GM23338 (cell line): Measurements from ENCODE around the gene WASHC1. TPM values are rescaled to one million over a fixed set of nuclear protein-coding genes. Genes with fewer than 3 reads are reported as not detected.
"Not testable (repeated sequence)": the region's sequence is repeated elsewhere in the genome, so short reads cannot be mapped to it uniquely, and the experiment has no call there.

ENCODE experiments used
- ATAC-seq: fragments of 200-7000 bp; cut with Tn5 transposase; 3 replicates; pipeline ENCODE4 v1.9.1; 2020
- DNase-seq: peaks from one replicate; pipeline ENCODE4 v3.0.0-alpha.2; 2015; ENCODE audit warnings: low spot score
- H2AFZ ChIP-seq: fragments of 200-600 bp; sonication (generic); 2 replicates; pipeline ENCODE4 v1.8.0; 2016; ENCODE audit warnings: antibody characterized with exemption, mild to moderate bottlenecking, moderate library complexity
- H3F3A ChIP-seq: fragments of 200-600 bp; sonication (generic); replicated peaks from 2 replicates; pipeline ENCODE4 v1.8.0; 2017; ENCODE audit warnings: antibody characterized with exemption, mixed run types, low read depth
- H3K27ac ChIP-seq: fragments of 200-600 bp; sonication (generic); 2 replicates; pipeline ENCODE4 v1.6.1; 2016; ENCODE audit warnings: low read depth
- H3K27me3 ChIP-seq: fragments of 200-600 bp; sonication (generic); 2 replicates; pipeline ENCODE4 v1.8.0; 2016; ENCODE audit warnings: mild to moderate bottlenecking, mixed run types, moderate library complexity; ENCODE audit not compliant: insufficient read depth
- H3K36me3 ChIP-seq: fragments of 200-600 bp; sonication (generic); 2 replicates; pipeline ENCODE4 v1.8.0; 2016; ENCODE audit warnings: mild to moderate bottlenecking; ENCODE audit not compliant: insufficient read depth
- H3K4me1 ChIP-seq: fragments of 200-600 bp; sonication (generic); 2 replicates; pipeline ENCODE4 v1.8.0; 2016; ENCODE audit warnings: mild to moderate bottlenecking, moderate library complexity; ENCODE audit not compliant: insufficient read depth
- H3K4me2 ChIP-seq: fragments of 200-600 bp; sonication (generic); 2 replicates; pipeline ENCODE4 v1.7.1; 2017; ENCODE audit warnings: mixed run types
- H3K4me3 ChIP-seq: fragments of 200-600 bp; sonication (generic); 2 replicates; pipeline ENCODE4 v1.6.1; 2016; ENCODE audit warnings: mixed run types
- H3K79me2 ChIP-seq: fragments of 200-600 bp; sonication (generic); replicated peaks from 2 replicates; pipeline ENCODE4 v1.8.0; 2017; ENCODE audit warnings: mild to moderate bottlenecking; ENCODE audit not compliant: insufficient read depth
- H3K9me2 ChIP-seq: fragments of 200-600 bp; sonication (generic); 2 replicates; pipeline ENCODE4 v1.8.0; 2017; ENCODE audit not compliant: insufficient read depth
- H4K20me1 ChIP-seq: fragments of 200-600 bp; sonication (generic); replicated peaks from 2 replicates; pipeline ENCODE4 v1.8.0; 2017; ENCODE audit warnings: mild to moderate bottlenecking; ENCODE audit not compliant: insufficient read depth
- H3K27ac Mint-ChIP-seq: 2 replicates; pipeline ENCODE4 v1.8.0; 2020; ENCODE audit warnings: inconsistent platforms, mild to moderate bottlenecking, moderate library complexity, mixed read lengths
- H3K27me3 Mint-ChIP-seq: 3 replicates; pipeline ENCODE4 v1.8.0; 2022; ENCODE audit warnings: low read depth, mild to moderate bottlenecking, moderate library complexity, mixed read lengths, inconsistent platforms; ENCODE audit not compliant: insufficient read depth, poor library complexity
- H3K36me3 Mint-ChIP-seq: 3 replicates; pipeline ENCODE4 v1.8.0; 2021; ENCODE audit warnings: low read depth, mild to moderate bottlenecking, inconsistent platforms, moderate library complexity, mixed read lengths
- H3K4me1 Mint-ChIP-seq: 3 replicates; pipeline ENCODE4 v1.8.0; 2020; ENCODE audit warnings: mild to moderate bottlenecking, inconsistent platforms, mixed read lengths
- H3K4me3 Mint-ChIP-seq: 3 replicates; pipeline ENCODE4 v1.8.0; 2021; ENCODE audit warnings: moderate library complexity, mild to moderate bottlenecking, inconsistent platforms, mixed read lengths
- H3K9me3 Mint-ChIP-seq: 3 replicates; pipeline ENCODE4 v1.8.0; 2020; ENCODE audit warnings: moderate library complexity, mild to moderate bottlenecking, inconsistent platforms, mixed read lengths
- CTCF ChIP-seq, 2 experiments: fragments of 200-600 bp in 1 of 2; sonication (generic) in 1 of 2; conservative IDR thresholded peaks; 2 replicates each; pipeline versions ENCODE4 v1.5.1 to v1.6.1; 2016 to 2017; ENCODE audit warnings: antibody characterized with exemption in 2 of 2, low read depth in 2 of 2, mild to moderate bottlenecking in 2 of 2, moderate library complexity in 1 of 2
- EZH2 ChIP-seq: fragments of 200-600 bp; sonication (generic); IDR thresholded peaks from one replicate; pipeline ENCODE4 v1.8.0; 2017; ENCODE audit warnings: antibody characterized with exemption, mild to moderate bottlenecking, low read depth; ENCODE audit not compliant: unreplicated experiment
- EZH2phosphoT487 ChIP-seq: fragments of 200-600 bp; sonication (generic); IDR thresholded peaks from one replicate; pipeline ENCODE4 v1.8.1; 2018; ENCODE audit warnings: antibody characterized with exemption; ENCODE audit not compliant: unreplicated experiment
- polyA plus RNA-seq: library from polyadenylated mRNA; unstranded; fragments of >200 nt; fragmentation: Nextera tagmentation; extraction: Ambion mirVana; gene quantifications from 2 replicates; pipeline ENCODE4 v1.2.1, GENCODE V29; 2016
- total RNA-seq: library from RNA; depleted of rRNA; stranded (reverse); fragments of >200 nt; shearing (Covaris generic); gene quantifications from 2 replicates; pipeline ENCODE4 v1.2.3, GENCODE V29; 2014

Gene WASHC1
- total and polyA plus RNA-seq, 2 experiments from 2014 or later = 4.6 to 10.0 TPM

- DNase-seq (peak; percentile 46), ATAC-seq (peak; percentile 80)
- H3K79me2 ChIP-seq, H3K36me3 ChIP-seq, H3K4me1 ChIP-seq, H3K27ac Mint-ChIP-seq, H3K27ac ChIP-seq, H2AFZ ChIP-seq, H3K4me1 Mint-ChIP-seq, H3K9me3 Mint-ChIP-seq, H3F3A ChIP-seq, H4K20me1 ChIP-seq, H3K9me2 ChIP-seq, H3K36me3 Mint-ChIP-seq: not testable (repeated sequence)
- H3K27me3 Mint-ChIP-seq = peaks cover 26% of the 10 kb centered on the region
- H3K4me2 ChIP-seq = peak overlapping the region; percentile 81
- peaks cover 67% of the 10 kb centered on the region for H3K27me3 ChIP-seq
- TF ChIP-seq EZH2phosphoT487 = peak; percentile 63
- peak; percentile 86 for TF ChIP-seq EZH2
- 0 out of 4 replicates have a peak, but pooled peaks of 1 of the 2 experiments have one; percentile 11 for TF ChIP-seq CTCF (conservative IDR thresholded peaks at IDR 0.05; ENCODE audit: low read depth in 2 of 2)
- H3K4me3 ChIP-seq = peak overlapping the region; percentile 60
- peak overlapping the region; percentile 66 for H3K4me3 Mint-ChIP-seq
Measured at GRCh38 chr9:73076-73899, 44.0 kb upstream of the WASHC1 start.

GRCh38 chr9:63031-63629, 33.9 kb upstream of the WASHC1 start:
- H3K4me1 ChIP-seq, H3K4me3 ChIP-seq, H2AFZ ChIP-seq, H3K27me3 ChIP-seq, H3K79me2 ChIP-seq, H3K27ac Mint-ChIP-seq, H4K20me1 ChIP-seq, H3K27me3 Mint-ChIP-seq, H3F3A ChIP-seq, H3K36me3 Mint-ChIP-seq, H3K9me2 ChIP-seq, H3K27ac ChIP-seq, H3K9me3 Mint-ChIP-seq, H3K4me3 Mint-ChIP-seq, H3K36me3 ChIP-seq, H3K4me1 Mint-ChIP-seq: not testable (repeated sequence)
- peak; percentile 2 for DNase-seq
- H3K4me2 ChIP-seq = 0 out of 2 replicates have a peak overlapping the region, but pooled peaks have one; percentile 45
- peak; percentile 74 for ATAC-seq

- H3K4me1 Mint-ChIP-seq, H3K9me3 Mint-ChIP-seq, H3K36me3 ChIP-seq, H3K27me3 Mint-ChIP-seq, DNase-seq, H3K9me2 ChIP-seq, H3K4me3 ChIP-seq, H3K4me1 ChIP-seq, ATAC-seq, H3K4me3 Mint-ChIP-seq, H3K27ac Mint-ChIP-seq, H3K79me2 ChIP-seq, H3F3A ChIP-seq, H2AFZ ChIP-seq, H3K27ac ChIP-seq, H3K4me2 ChIP-seq, H4K20me1 ChIP-seq, H3K36me3 Mint-ChIP-seq, H3K27me3 ChIP-seq: not testable (repeated sequence)
Measured at GRCh38 chr9:52678-53077, 23.4 kb upstream of the WASHC1 start.

GRCh38 chr9:48190-48842, 19.1 kb upstream of the WASHC1 start:
- not testable (repeated sequence) for H3K9me3 Mint-ChIP-seq, H3K4me1 Mint-ChIP-seq, H3K4me1 ChIP-seq, H3K4me2 ChIP-seq, H3K27ac ChIP-seq, DNase-seq, H3K27me3 Mint-ChIP-seq, H2AFZ ChIP-seq, H3K9me2 ChIP-seq, H3K4me3 Mint-ChIP-seq, ATAC-seq, H3K36me3 ChIP-seq, H3K36me3 Mint-ChIP-seq, H3K27ac Mint-ChIP-seq, H4K20me1 ChIP-seq, H3F3A ChIP-seq, H3K27me3 ChIP-seq, H3K4me3 ChIP-seq, H3K79me2 ChIP-seq

GRCh38 chr9:46639-47271, 17.5 kb upstream of the WASHC1 start:
- H3F3A ChIP-seq, H3K4me1 Mint-ChIP-seq, H4K20me1 ChIP-seq, H3K27ac ChIP-seq, H3K4me2 ChIP-seq, H3K36me3 Mint-ChIP-seq, H3K27ac Mint-ChIP-seq, DNase-seq, H3K4me1 ChIP-seq, H3K27me3 Mint-ChIP-seq, H3K4me3 ChIP-seq, H3K9me2 ChIP-seq, H2AFZ ChIP-seq, H3K36me3 ChIP-seq, H3K79me2 ChIP-seq, H3K4me3 Mint-ChIP-seq, H3K9me3 Mint-ChIP-seq, H3K27me3 ChIP-seq: not testable (repeated sequence)
- ATAC-seq = peak; percentile 25; the same call in 2 of the 3 replicates
